K562 (cell line): ENCODE results near the gene GFM1. TPM values are rescaled to one million over a fixed set of nuclear protein-coding genes. Genes with fewer than 3 reads are reported as not detected.

ENCODE experiments used
- ATAC-seq: fragments of 200-7000 bp; cut with Tn5 transposase; 3 replicates; pipeline ENCODE4 v1.9.1; 2020; ENCODE audit warnings: moderate library complexity
- BruUV-seq: library from RNA; stranded (reverse); fragments of 400-500 nt; replicated peaks from 2 replicates; lab custom pipeline; 2021; lab: Mats Ljungman, UMichigan
- CTCF ChIA-PET: fragments of 300-600 bp; formaldehyde crosslinking; extraction: SDS; loops from one replicate; lab custom pipeline; 2021; ENCODE audit warnings: low intra/inter-chr PET ratio; lab: Yijun Ruan, JAX
- POLR2A ChIA-PET: fragments of 300-600, 350-650 bp; sonication (Branson Sonifier 250); formaldehyde crosslinking; extraction: SDS; loops from one replicate; lab custom pipeline; 2021; ENCODE audit warnings: antibody characterized with exemption, inconsistent platforms; lab: Yijun Ruan, JAX
- DNase-seq, 4 experiments: peaks; one replicate each; pipeline versions ENCODE4 v3.0.0 to v3.0.0-alpha.2; 2011 to 2018; ENCODE audit warnings: low spot score in 3 of 4, mixed read lengths in 3 of 4; ENCODE audit errors: extremely low read depth in 1 of 4
- FAIRE-seq: peaks from 2 replicates; lab custom pipeline; 2011; peaks lifted over from hg19 to GRCh38; lab: Jason Lieb, UNC
- H2AFZ ChIP-seq: 2 replicates; pipeline ENCODE4 v1.6.0; 2011; ENCODE audit warnings: low read depth, low read length, control low read depth, inconsistent platforms
- H3K27ac ChIP-seq: fragments of 200-600 bp; 3 replicates; pipeline ENCODE4 v1.8.0; 2011; ENCODE audit warnings: low read depth, mild to moderate bottlenecking, control low read depth, inconsistent platforms, low read length, moderate library complexity, mixed read lengths; ENCODE audit errors: extremely low read depth
- H3K27me3 ChIP-seq, 2 experiments: fragments of 300-600 bp in 1 of 2; 2 replicates in 1 of 2; 3 replicates in 1 of 2; pipeline versions ENCODE4 v1.6.0 to v1.8.0; 2011; ENCODE audit warnings: inconsistent platforms in 2 of 2, low read length in 2 of 2, mild to moderate bottlenecking in 1 of 2, mixed read lengths in 1 of 2, moderate library complexity in 1 of 2; ENCODE audit not compliant: control insufficient read depth in 2 of 2, insufficient read depth in 2 of 2
- H3K36me3 ChIP-seq: fragments of 300-600 bp; 3 replicates; pipeline ENCODE4 v1.8.0; 2011; ENCODE audit warnings: mild to moderate bottlenecking, low read length, inconsistent platforms; ENCODE audit not compliant: control insufficient read depth, insufficient read depth
- H3K4me1 ChIP-seq, 2 experiments: fragments of 200-600 bp in 1 of 2; replicated peaks in 1 of 2; 2 replicates in 1 of 2; 3 replicates in 1 of 2; pipeline versions ENCODE4 v1.5.1 to v1.8.0; 2011; ENCODE audit warnings: inconsistent platforms in 2 of 2, low read length in 2 of 2, mild to moderate bottlenecking in 1 of 2, mixed read lengths in 1 of 2, moderate library complexity in 1 of 2; ENCODE audit not compliant: control insufficient read depth in 2 of 2, insufficient read depth in 2 of 2
- H3K4me2 ChIP-seq: 2 replicates; pipeline ENCODE4 v1.6.1; 2011; ENCODE audit warnings: low read length, control low read depth, inconsistent platforms, mixed read lengths; ENCODE audit not compliant: insufficient read depth
- H3K4me3 ChIP-seq: fragments of 200-600 bp; sonication (generic), shearing (Covaris generic); 2 replicates; pipeline ENCODE4 v1.5.1; 2016; ENCODE audit warnings: control low read depth, inconsistent platforms
- H3K79me2 ChIP-seq: fragments of 200-600 bp; 3 replicates; pipeline ENCODE4 v1.8.0; 2011; ENCODE audit warnings: low read length, inconsistent platforms; ENCODE audit not compliant: control insufficient read depth, insufficient read depth
- H3K9ac ChIP-seq, 2 experiments: 2 replicates each; pipeline versions ENCODE4 v1.6.0 to v1.6.1; 2011; ENCODE audit warnings: low read depth in 2 of 2, low read length in 2 of 2, control low read depth in 1 of 2, inconsistent platforms in 1 of 2, mild to moderate bottlenecking in 1 of 2, mixed read lengths in 1 of 2; ENCODE audit not compliant: insufficient read depth in 1 of 2
- H3K9me1 ChIP-seq: one replicate; pipeline ENCODE4 v1.6.0; 2011; ENCODE audit warnings: inconsistent platforms, mild to moderate bottlenecking, low read length, moderate library complexity; ENCODE audit not compliant: control insufficient read depth, insufficient read depth
- H3K9me3 ChIP-seq: replicated peaks from 2 replicates; pipeline ENCODE4 v1.5.1; 2011; ENCODE audit warnings: low read depth, low read length, inconsistent platforms; ENCODE audit not compliant: control insufficient read depth, insufficient read depth
- H4K20me1 ChIP-seq: replicated peaks from 2 replicates; pipeline ENCODE4 v1.6.1; 2011; ENCODE audit warnings: low read length, inconsistent platforms, mixed read lengths; ENCODE audit not compliant: control insufficient read depth, insufficient read depth
- ATF3 ChIP-seq, 2 experiments: fragments of 450-650 bp in 1 of 2; sonication (generic) in 1 of 2; formaldehyde crosslinking in 1 of 2; IDR thresholded peaks in 1 of 2; conservative IDR thresholded peaks in 1 of 2; 2 replicates each; pipeline versions ENCODE4 v1.6.1 to v1.8.1; 2016 to 2023; ENCODE audit warnings: mild to moderate bottlenecking in 2 of 2, moderate library complexity in 2 of 2, inconsistent platforms in 1 of 2, missing genetic modification reagents in 1 of 2
- E4F1 ChIP-seq: fragments of 250-450 bp; sonication (Bioruptor Pico); IDR thresholded peaks from 2 replicates; pipeline ENCODE4 v1.5.0; 2021; ENCODE audit warnings: mild to moderate bottlenecking, borderline replicate concordance
- ELF2 ChIP-seq: fragments of 250-450 bp; sonication (Bioruptor Pico); IDR thresholded peaks from 2 replicates; pipeline ENCODE4 v1.5.0; 2021; ENCODE audit warnings: mild to moderate bottlenecking
- GTF3C2 ChIP-seq: IDR thresholded peaks from 3 replicates; pipeline ENCODE4 v1.6.1; 2011; ENCODE audit warnings: borderline replicate concordance, mild to moderate bottlenecking, moderate library complexity; ENCODE audit not compliant: insufficient read length; ENCODE audit errors: extremely low read depth
- HCFC1 ChIP-seq: IDR thresholded peaks from 2 replicates; pipeline ENCODE4 v1.6.1; 2012; ENCODE audit warnings: low read depth, low read length, improper control_type of control experiment
- KDM1A ChIP-seq, 2 experiments: fragments of 450-650 bp; IDR thresholded peaks; 2 replicates each; pipeline ENCODE4 v1.6.1; 2016; ENCODE audit warnings: mild to moderate bottlenecking in 2 of 2
- RBM39 ChIP-seq: fragments of 200-400 bp; formaldehyde crosslinking; optimal IDR thresholded peaks from 2 replicates; pipeline ENCODE3; 2018; ENCODE audit warnings: low read depth, low read length
- SMAD1 ChIP-seq: fragments of 150-350 bp; IDR thresholded peaks from 2 replicates; pipeline ENCODE4 v1.6.1; 2014; ENCODE audit warnings: low read length, low read depth; ENCODE audit not compliant: partially characterized antibody
- TFAM ChIP-seq: fragments of 250-450 bp; sonication (Bioruptor Pico); conservative IDR thresholded peaks from 2 replicates; pipeline ENCODE4 v1.5.0; 2021; ENCODE audit warnings: mild to moderate bottlenecking, moderate library complexity
- ZFP30 ChIP-seq: fragments of 250-450 bp; sonication (Bioruptor Pico); IDR thresholded peaks from 2 replicates; pipeline ENCODE4 v1.8.0; 2022; ENCODE audit warnings: moderate library complexity, mild to moderate bottlenecking, inconsistent platforms, borderline replicate concordance
- ZNF57 ChIP-seq: fragments of 450-650 bp; formaldehyde crosslinking; IDR thresholded peaks from 2 replicates; pipeline ENCODE4 v1.4.0; 2020; ENCODE audit warnings: mild to moderate bottlenecking, moderate library complexity
- ZNF77 ChIP-seq: fragments of 250-450 bp; sonication (Bioruptor Pico); IDR thresholded peaks from 2 replicates; pipeline ENCODE4 v1.5.0; 2020
- WGBS: fragments of 100-300 bp; shearing (Covaris generic); methylation state at CpG from one replicate; pipeline ENCODE4 v1.1.6; 2016; ENCODE audit warnings: low coverage, mixed read lengths; ENCODE audit not compliant: insufficient coverage; ENCODE audit errors: missing lambda C conversion rate; 5-methylcytosine and 5-hydroxymethylcytosine counted together
- in situ Hi-C: fragments of 300-500 bp; cut with MboI; formaldehyde crosslinking; loops from 4 replicates; pipeline ENCODE4 v1.15.0; 2018; ENCODE audit warnings: inconsistent platforms, mixed read lengths
- intact Hi-C: fragments of 100-400 bp; cut with micrococcal nuclease; formaldehyde crosslinking; loops from 2 replicates; pipeline ENCODE4 v1.14.2; 2022
- polyA plus RNA-seq, 8 experiments: library from polyadenylated mRNA; depleted of rRNA in 4 of 8; stranded (reverse) in 5 of 8; unstranded in 3 of 8; fragments of >200 nt; fragmentation: Nextera tagmentation in 2 of 8; fragmentation: Illumina TruSeq in 1 of 8; extraction: Ambion mirVana in 2 of 8; extraction: Trizol in 1 of 8; gene quantifications; 2 replicates each; pipeline versions ENCODE4 v1.2.1 to v1.2.3, GENCODE V29; 2011 to 2014; ENCODE audit warnings: inconsistent platforms in 1 of 8, missing spikeins in 1 of 8
- total RNA-seq, 7 experiments: library from RNA; depleted of rRNA in 6 of 7; stranded (reverse); fragments of >200 nt in 6 of 7; fragmentation: Illumina TruSeq in 2 of 7; extraction: Trizol in 2 of 7; gene quantifications; 2 replicates each; pipeline versions ENCODE4 v1.2.1 to v1.2.3, GENCODE V29; 2011 to 2021; ENCODE audit warnings: low replicate concordance in 1 of 7
- TF ChIP-seq, protein P1 (sequence below): fragments of 250-450 bp; sonication (Bioruptor Pico); IDR thresholded peaks from 2 replicates; pipeline ENCODE4 v1.8.0; 2021; ENCODE audit warnings: moderate library complexity, mild to moderate bottlenecking, inconsistent platforms

GFM1 gene
- total and polyA plus RNA-seq, 9 of the 15 experiments (the other 6 are each of a cell fraction or from before 2014, with no cell fraction given), result 38.9 to 86.7 (median 64.8) TPM

DNA sequence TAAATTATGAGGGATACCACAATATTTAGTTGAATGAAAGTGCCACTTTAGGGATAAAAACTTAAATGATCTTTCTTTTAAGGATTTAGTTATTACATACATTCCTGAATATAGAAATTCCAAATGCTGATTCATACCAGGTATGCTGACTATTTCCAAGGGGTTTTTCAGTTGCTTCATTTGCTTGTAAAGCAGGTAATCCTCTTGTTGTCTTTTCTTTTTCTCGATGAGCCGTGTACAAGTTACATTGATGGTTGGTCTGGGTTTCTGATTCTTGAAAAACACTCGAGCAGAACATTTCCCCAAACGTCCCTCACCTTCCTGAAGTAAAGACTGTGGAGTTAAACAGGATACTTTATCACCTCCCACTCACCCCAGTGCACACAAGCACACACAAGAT, 66.3 kb downstream of the GFM1 start (continued):
- TF ChIP-seq HCFC1 (no peak), KDM1A (IDR thresholded peaks at IDR 0.05) (no peak), E4F1 (no peak)

- H2AFZ ChIP-seq, result no peak overlapping the region
- H3K4me2 ChIP-seq, result no peak overlapping the region
- no peaks in the 10 kb centered on the region for H3K9me3 ChIP-seq
- POLR2A ChIA-PET, result no interaction called here
- CTCF ChIA-PET, result no interaction called here
- H3K79me2 ChIP-seq, result no peaks in the 10 kb centered on the region
- no peaks in the 10 kb centered on the region for H3K27me3 ChIP-seq
- no peak for FAIRE-seq
- H3K27ac ChIP-seq, result no peak overlapping the region
- DNase-seq, result no peak
- BruUV-seq, result no TSS peak
- ATAC-seq, result no peak
- H3K9me1 ChIP-seq, result no peaks in the 10 kb centered on the region
- no peak overlapping the region for H3K9ac ChIP-seq
- in situ Hi-C loops, result no loop called here
- H3K4me3 ChIP-seq, result no peak overlapping the region
- H3K4me1 ChIP-seq, result peaks cover 12 to 24% of the 10 kb centered on the region in 2 experiments; a peak in 4 of 5 replicates
- 69% methylated on average over 1 of the region's 1 CpG for WGBS
- no peaks in the 10 kb centered on the region for H4K20me1 ChIP-seq
- intact Hi-C loops, result no loop called here
- peaks cover 55% of the 10 kb centered on the region for H3K36me3 ChIP-seq
- TF ChIP-seq, protein P1, sequence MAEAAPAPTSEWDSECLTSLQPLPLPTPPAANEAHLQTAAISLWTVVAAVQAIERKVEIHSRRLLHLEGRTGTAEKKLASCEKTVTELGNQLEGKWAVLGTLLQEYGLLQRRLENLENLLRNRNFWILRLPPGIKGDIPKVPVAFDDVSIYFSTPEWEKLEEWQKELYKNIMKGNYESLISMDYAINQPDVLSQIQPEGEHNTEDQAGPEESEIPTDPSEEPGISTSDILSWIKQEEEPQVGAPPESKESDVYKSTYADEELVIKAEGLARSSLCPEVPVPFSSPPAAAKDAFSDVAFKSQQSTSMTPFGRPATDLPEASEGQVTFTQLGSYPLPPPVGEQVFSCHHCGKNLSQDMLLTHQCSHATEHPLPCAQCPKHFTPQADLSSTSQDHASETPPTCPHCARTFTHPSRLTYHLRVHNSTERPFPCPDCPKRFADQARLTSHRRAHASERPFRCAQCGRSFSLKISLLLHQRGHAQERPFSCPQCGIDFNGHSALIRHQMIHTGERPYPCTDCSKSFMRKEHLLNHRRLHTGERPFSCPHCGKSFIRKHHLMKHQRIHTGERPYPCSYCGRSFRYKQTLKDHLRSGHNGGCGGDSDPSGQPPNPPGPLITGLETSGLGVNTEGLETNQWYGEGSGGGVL (CRISPR knock-in tag), result no peak
- TF ChIP-seq SMAD1 (no peak), ZFP30 (CRISPR knock-in tag) (no peak), ATF3 (IDR thresholded peaks at IDR 0.05) (peak; percentile 32; the same call in 1 of the 2 replicates), ATF3 (CRISPR knock-in tag; conservative IDR thresholded peaks at IDR 0.05) (no peak), GTF3C2 (no peak), RBM39 (no peak), ELF2 (CRISPR knock-in tag) (no peak), ZNF77 (CRISPR knock-in tag) (no peak), TFAM (CRISPR knock-in tag) (no peak), ZNF57 (CRISPR knock-in tag) (no peak)
Observed at GRCh38 chr3:158711886-158712285, 67.6 kb downstream of the GFM1 start.
